Iris pigment epithelial cell (primary cell): ENCODE results near the gene CYSLTR2.

ENCODE experiments used
- DNase-seq: peaks from one replicate; pipeline ENCODE4 v3.0.0-alpha.2; 2011; ENCODE audit warnings: low read depth

The CYSLTR2 gene

GRCh38 chr13:48746821-48747220 is 93.1 kb downstream of the CYSLTR2 start:
- DNase-seq: no peak

GRCh38 chr13:48748681-48749080 is 95.0 kb downstream of the CYSLTR2 start:
- no peak for DNase-seq

GRCh38 chr13:48749144-48749543 is 95.4 kb downstream of the CYSLTR2 start:
- peak; percentile 87 for DNase-seq

- DNase-seq: peak; percentile 100
These were observed 96.2 kb downstream of the CYSLTR2 start for GRCh38 chr13:48749699-48750473.

- DNase-seq: peak; percentile 54
These were observed 97.1 kb downstream of the CYSLTR2 start for GRCh38 chr13:48750588-48751383.

- no peak for DNase-seq
These were observed 106.9 kb downstream of the CYSLTR2 start for GRCh38 chr13:48760626-48761025.
